ENCODE measurements around the gene WBP2. TPM values are rescaled to one million over a fixed set of nuclear protein-coding genes. Genes with fewer than 3 reads are reported as not detected.

Gene WBP2
- total and polyA plus RNA-seq, 10 of the 15 experiments (the other 5 are each of a cell fraction or from before 2014, with no cell fraction given) = 1.5 to 57.3 (median 27.5) TPM

GRCh38 chr17:75877752-75878173, 22.6 kb upstream of the WBP2 start (continued):
- TF ChIP-seq E2F8 (IDR thresholded peaks at IDR 0.05; ENCODE audit: low read depth, partially characterized antibody) = no peak
- TF ChIP-seq IRF4 (IDR thresholded peaks at IDR 0.05; ENCODE audit: low read depth, low read length) = no peak
- TF ChIP-seq EP300 (IDR thresholded peaks at IDR 0.05; ENCODE audit: borderline replicate concordance in 1 of 2, control insufficient read depth in 1 of 2, low read depth in 2 of 2, low read length in 2 of 2) = no peak
- peak; percentile 88 for TF ChIP-seq LARP7 (IDR thresholded peaks at IDR 0.05)
- TF ChIP-seq KAT2A (conservative IDR thresholded peaks at IDR 0.05; ENCODE audit: control insufficient read depth, low read depth, low read length) = no peak
- TF ChIP-seq SMARCA5 (IDR thresholded peaks at IDR 0.05) = peak; percentile 87; the same call in 1 of the 2 replicates
- TF ChIP-seq BACH1 (IDR thresholded peaks at IDR 0.05; ENCODE audit: borderline replicate concordance) = peak; percentile 38; the same call in 1 of the 2 replicates
- TF ChIP-seq NFIC (IDR thresholded peaks at IDR 0.05; ENCODE audit: low read depth, low read length) = no peak
- TF ChIP-seq CTCF (IDR thresholded peaks at IDR 0.05 in 2 of 3, conservative IDR thresholded peaks at IDR 0.05 in 1 of 3; ENCODE audit: control insufficient read depth in 2 of 3, extremely low read depth in 1 of 3, insufficient read depth in 1 of 3, low read depth in 3 of 3, low read length in 3 of 3) = peak; percentile 40 to 50 (median 45); a peak in 5 of 6 replicates
- no peak for TF ChIP-seq TAF1 (IDR thresholded peaks at IDR 0.05; ENCODE audit: borderline replicate concordance, low read depth, low read length)
- no peak for TF ChIP-seq MYB (IDR thresholded peaks at IDR 0.05; ENCODE audit: borderline replicate concordance, low read depth, low read length)
- TF ChIP-seq ZNF687 (IDR thresholded peaks at IDR 0.05) = peak; percentile 72; the same call in 1 of the 2 replicates
- TF ChIP-seq SRF (IDR thresholded peaks at IDR 0.05; ENCODE audit: low read depth in 2 of 2, low read length in 2 of 2) = no peak
- TF ChIP-seq KLF5 (IDR thresholded peaks at IDR 0.05; ENCODE audit: partially characterized antibody) = peak; percentile 55
- TF ChIP-seq CHD1 (IDR thresholded peaks at IDR 0.05; ENCODE audit: low read depth, low read length) = no peak
- no peak for TF ChIP-seq JUNB (IDR thresholded peaks at IDR 0.05)
- TF ChIP-seq ELK1 (IDR thresholded peaks at IDR 0.05; ENCODE audit: low read depth, low read length) = no peak
- no peak for TF ChIP-seq E2F4 (IDR thresholded peaks at IDR 0.05; ENCODE audit: low read depth, low read length)

All from GM12878 (cell line).